K562 (cell line): ENCODE data around the gene ASPDH. TPM values are rescaled to one million over a fixed set of nuclear protein-coding genes. Genes with fewer than 3 reads are reported as not detected.

Source experiments
- ERF ChIP-seq: fragments of 450-650 bp; formaldehyde crosslinking; IDR thresholded peaks from 2 replicates; pipeline ENCODE4 v1.4.0; 2020; ENCODE audit warnings: mild to moderate bottlenecking, mixed read lengths
- LCOR ChIP-seq: sonication (generic); formaldehyde crosslinking; IDR thresholded peaks from 2 replicates; pipeline ENCODE4 v1.8.0; 2022; ENCODE audit warnings: mild to moderate bottlenecking, missing genetic modification reagents
- MGA ChIP-seq: fragments of 450-650 bp; IDR thresholded peaks from 2 replicates; pipeline ENCODE4 v1.6.1; 2016; ENCODE audit warnings: mild to moderate bottlenecking, moderate library complexity
- SMAD2 ChIP-seq: fragments of 150-350 bp; IDR thresholded peaks from 2 replicates; pipeline ENCODE4 v1.6.1; 2014; ENCODE audit warnings: low read depth, mild to moderate bottlenecking, low read length
- ZEB2 ChIP-seq: fragments of 450-650 bp; IDR thresholded peaks from 2 replicates; pipeline ENCODE4 v1.6.1; 2016
- polyA plus RNA-seq, 8 experiments: library from polyadenylated mRNA; depleted of rRNA in 4 of 8; stranded (reverse) in 5 of 8; unstranded in 3 of 8; fragments of >200 nt; fragmentation: Nextera tagmentation in 2 of 8; fragmentation: Illumina TruSeq in 1 of 8; extraction: Ambion mirVana in 2 of 8; extraction: Trizol in 1 of 8; gene quantifications; 2 replicates each; pipeline versions ENCODE4 v1.2.1 to v1.2.3, GENCODE V29; 2011 to 2014; ENCODE audit warnings: inconsistent platforms in 1 of 8, missing spikeins in 1 of 8
- total RNA-seq, 7 experiments: library from RNA; depleted of rRNA in 6 of 7; stranded (reverse); fragments of >200 nt in 6 of 7; fragmentation: Illumina TruSeq in 2 of 7; extraction: Trizol in 2 of 7; gene quantifications; 2 replicates each; pipeline versions ENCODE4 v1.2.1 to v1.2.3, GENCODE V29; 2011 to 2021; ENCODE audit warnings: low replicate concordance in 1 of 7
- TF ChIP-seq, protein P1 (sequence below): fragments of 250-450 bp; sonication (Bioruptor Pico); IDR thresholded peaks from 2 replicates; pipeline ENCODE4 v1.4.0; 2020; ENCODE audit warnings: mild to moderate bottlenecking, moderate library complexity, borderline replicate concordance
- TF ChIP-seq, protein P2 (sequence below), 2 experiments: fragments of 450-650 bp; IDR thresholded peaks; 2 replicates each; pipeline ENCODE4 v1.6.1; 2016

Gene ASPDH
- total and polyA plus RNA-seq, 9 of the 15 experiments (the other 6 are each of a cell fraction or from before 2014, with no cell fraction given) = not detected

- TF ChIP-seq MGA = no peak
- no peak for TF ChIP-seq LCOR
- TF ChIP-seq, protein P1, sequence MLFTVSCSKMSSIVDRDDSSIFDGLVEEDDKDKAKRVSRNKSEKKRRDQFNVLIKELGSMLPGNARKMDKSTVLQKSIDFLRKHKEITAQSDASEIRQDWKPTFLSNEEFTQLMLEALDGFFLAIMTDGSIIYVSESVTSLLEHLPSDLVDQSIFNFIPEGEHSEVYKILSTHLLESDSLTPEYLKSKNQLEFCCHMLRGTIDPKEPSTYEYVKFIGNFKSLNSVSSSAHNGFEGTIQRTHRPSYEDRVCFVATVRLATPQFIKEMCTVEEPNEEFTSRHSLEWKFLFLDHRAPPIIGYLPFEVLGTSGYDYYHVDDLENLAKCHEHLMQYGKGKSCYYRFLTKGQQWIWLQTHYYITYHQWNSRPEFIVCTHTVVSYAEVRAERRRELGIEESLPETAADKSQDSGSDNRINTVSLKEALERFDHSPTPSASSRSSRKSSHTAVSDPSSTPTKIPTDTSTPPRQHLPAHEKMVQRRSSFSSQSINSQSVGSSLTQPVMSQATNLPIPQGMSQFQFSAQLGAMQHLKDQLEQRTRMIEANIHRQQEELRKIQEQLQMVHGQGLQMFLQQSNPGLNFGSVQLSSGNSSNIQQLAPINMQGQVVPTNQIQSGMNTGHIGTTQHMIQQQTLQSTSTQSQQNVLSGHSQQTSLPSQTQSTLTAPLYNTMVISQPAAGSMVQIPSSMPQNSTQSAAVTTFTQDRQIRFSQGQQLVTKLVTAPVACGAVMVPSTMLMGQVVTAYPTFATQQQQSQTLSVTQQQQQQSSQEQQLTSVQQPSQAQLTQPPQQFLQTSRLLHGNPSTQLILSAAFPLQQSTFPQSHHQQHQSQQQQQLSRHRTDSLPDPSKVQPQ (CRISPR knock-in tag) = no peak
- TF ChIP-seq, protein P2, sequence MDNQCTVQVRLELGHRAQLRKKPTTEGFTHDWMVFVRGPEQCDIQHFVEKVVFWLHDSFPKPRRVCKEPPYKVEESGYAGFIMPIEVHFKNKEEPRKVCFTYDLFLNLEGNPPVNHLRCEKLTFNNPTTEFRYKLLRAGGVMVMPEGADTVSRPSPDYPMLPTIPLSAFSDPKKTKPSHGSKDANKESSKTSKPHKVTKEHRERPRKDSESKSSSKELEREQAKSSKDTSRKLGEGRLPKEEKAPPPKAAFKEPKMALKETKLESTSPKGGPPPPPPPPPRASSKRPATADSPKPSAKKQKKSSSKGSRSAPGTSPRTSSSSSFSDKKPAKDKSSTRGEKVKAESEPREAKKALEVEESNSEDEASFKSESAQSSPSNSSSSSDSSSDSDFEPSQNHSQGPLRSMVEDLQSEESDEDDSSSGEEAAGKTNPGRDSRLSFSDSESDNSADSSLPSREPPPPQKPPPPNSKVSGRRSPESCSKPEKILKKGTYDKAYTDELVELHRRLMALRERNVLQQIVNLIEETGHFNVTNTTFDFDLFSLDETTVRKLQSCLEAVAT (IDR thresholded peaks at IDR 0.05) = no peak
- no peak for TF ChIP-seq SMAD2
- no peak for TF ChIP-seq ZEB2
- TF ChIP-seq ERF (CRISPR knock-in tag) = no peak
Observed at GRCh38 chr19:50489461-50490011, 24.2 kb downstream of the ASPDH start (continued).
